Esophagus muscularis mucosa (tissue), 3 donors: ENCODE measurements around the gene DAB2IP.

ENCODE experiments used
- CTCF ChIP-seq, 3 experiments: fragments of 200-600 bp in 2 of 3; fragments of 450-650 bp in 1 of 3; sonication (generic) in 2 of 3; IDR thresholded peaks; one replicate each; pipeline ENCODE4 v1.5.1; 2017 to 2019; ENCODE audit warnings: antibody characterized with exemption in 3 of 3, mild to moderate bottlenecking in 2 of 3, moderate library complexity in 1 of 3
- POLR2A ChIP-seq: fragments of 450-650 bp; IDR thresholded peaks from one replicate; pipeline ENCODE4 v1.6.1; 2017; ENCODE audit warnings: antibody characterized with exemption, moderate library complexity, mild to moderate bottlenecking, low read depth

DNA sequence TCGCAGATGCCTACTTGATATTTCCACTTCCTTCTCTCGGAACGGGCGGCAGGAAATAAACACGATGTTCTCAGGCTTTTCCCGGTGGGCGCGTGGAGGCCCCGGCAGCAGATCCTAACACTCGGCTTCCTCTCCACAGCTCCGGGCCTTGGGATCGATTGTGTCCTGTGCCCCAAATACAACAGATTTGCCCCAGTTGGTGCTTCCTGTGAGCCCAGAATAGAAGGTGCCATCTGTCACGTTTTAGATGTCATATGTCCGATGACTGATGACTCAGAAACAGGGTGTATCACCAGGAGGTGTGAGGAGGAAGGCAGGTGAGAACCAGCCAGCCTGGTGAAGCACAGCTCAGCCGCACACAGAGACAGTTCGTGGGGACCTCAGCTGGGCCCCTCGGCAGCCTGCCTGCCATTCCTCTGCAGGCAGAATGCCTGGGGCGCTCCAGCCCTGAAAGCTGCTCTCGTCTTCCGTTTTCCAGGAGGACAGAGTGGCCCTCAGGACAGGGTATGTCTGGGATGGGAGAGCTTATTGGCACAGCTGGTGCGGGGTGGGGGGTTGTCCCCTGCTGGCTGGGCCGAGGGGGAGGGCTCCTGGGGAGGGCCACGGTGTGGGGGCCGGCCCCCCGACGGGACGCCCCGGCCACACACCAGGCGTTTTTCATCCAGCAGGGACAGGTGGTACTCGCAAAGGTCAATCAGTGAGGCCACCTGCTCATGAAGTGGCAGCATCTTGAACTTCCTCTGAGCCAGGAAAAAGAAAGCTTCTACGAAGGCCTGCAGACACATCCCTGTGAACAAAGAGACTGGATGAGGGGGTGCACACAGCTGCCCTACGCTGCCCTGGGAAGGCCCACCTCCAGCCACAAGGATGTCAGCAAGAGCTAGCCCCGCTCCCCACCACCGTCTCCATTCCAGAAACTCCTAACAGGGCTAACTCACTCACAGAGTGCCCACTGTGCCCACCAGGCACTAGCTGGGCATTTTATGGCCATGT, 171.0 kb downstream of the DAB2IP start:
- TF ChIP-seq CTCF (IDR thresholded peaks at IDR 0.05) (no peak), POLR2A (no peak)
